Adrenal gland (tissue), 5 donors: ENCODE data around the gene TSPEAR.

Experiments
- POLR2A ChIP-seq, 2 donors: fragments of 450-650 bp; IDR thresholded peaks; one replicate each; pipeline ENCODE4 v1.6.1; 2017; ENCODE audit warnings: antibody characterized with exemption in 2 of 2, mild to moderate bottlenecking in 2 of 2, moderate library complexity in 1 of 2
- TF ChIP-seq, protein P1 (sequence below), 6 experiments: fragments of 450-650 bp in 4 of 6; fragments of 200-600 bp in 2 of 6; sonication (generic) in 1 of 6; IDR thresholded peaks; 1 replicate in 5 of 6; 2 replicates in 1 of 6; pipeline versions ENCODE4 v1.5.1 to v1.8.0; 2016 to 2021; ENCODE audit warnings: antibody characterized with exemption in 6 of 6, mild to moderate bottlenecking in 2 of 6, moderate library complexity in 1 of 6
- donor health status: DM: no; HTN: no; CAD: no.

GRCh38 chr21:44737706-44738354 is 26.5 kb upstream of the TSPEAR start:
- TF ChIP-seq, protein P1, sequence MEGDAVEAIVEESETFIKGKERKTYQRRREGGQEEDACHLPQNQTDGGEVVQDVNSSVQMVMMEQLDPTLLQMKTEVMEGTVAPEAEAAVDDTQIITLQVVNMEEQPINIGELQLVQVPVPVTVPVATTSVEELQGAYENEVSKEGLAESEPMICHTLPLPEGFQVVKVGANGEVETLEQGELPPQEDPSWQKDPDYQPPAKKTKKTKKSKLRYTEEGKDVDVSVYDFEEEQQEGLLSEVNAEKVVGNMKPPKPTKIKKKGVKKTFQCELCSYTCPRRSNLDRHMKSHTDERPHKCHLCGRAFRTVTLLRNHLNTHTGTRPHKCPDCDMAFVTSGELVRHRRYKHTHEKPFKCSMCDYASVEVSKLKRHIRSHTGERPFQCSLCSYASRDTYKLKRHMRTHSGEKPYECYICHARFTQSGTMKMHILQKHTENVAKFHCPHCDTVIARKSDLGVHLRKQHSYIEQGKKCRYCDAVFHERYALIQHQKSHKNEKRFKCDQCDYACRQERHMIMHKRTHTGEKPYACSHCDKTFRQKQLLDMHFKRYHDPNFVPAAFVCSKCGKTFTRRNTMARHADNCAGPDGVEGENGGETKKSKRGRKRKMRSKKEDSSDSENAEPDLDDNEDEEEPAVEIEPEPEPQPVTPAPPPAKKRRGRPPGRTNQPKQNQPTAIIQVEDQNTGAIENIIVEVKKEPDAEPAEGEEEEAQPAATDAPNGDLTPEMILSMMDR (IDR thresholded peaks at IDR 0.05): no peak
- TF ChIP-seq POLR2A (IDR thresholded peaks at IDR 0.05): no peak
